MCF 10A (cell line): ENCODE measurements around the gene PPP1R37. TPM values are rescaled to one million over a fixed set of nuclear protein-coding genes. Genes with fewer than 3 reads are reported as not detected.

Experiments used
- BruUV-seq: library from RNA; stranded (reverse); fragments of 400-500 nt; replicated peaks from 2 replicates; lab custom pipeline; 2021; lab: Mats Ljungman, UMichigan
- CTCF ChIA-PET: fragments of 300-600 bp; sonication (Branson Sonifier 250); formaldehyde crosslinking; extraction: SDS; loops from one replicate; lab custom pipeline; 2021; ENCODE audit warnings: antibody characterized with exemption, inconsistent platforms; lab: Yijun Ruan, JAX
- POLR2A ChIA-PET: fragments of 300-600, 350-650 bp; sonication (Branson Sonifier 250); formaldehyde crosslinking; extraction: SDS; loops from one replicate; lab custom pipeline; 2020; ENCODE audit warnings: antibody characterized with exemption, inconsistent platforms; lab: Yijun Ruan, JAX
- DNase-seq: peaks from one replicate; pipeline ENCODE4 v3.0.0-alpha.2; 2018; ENCODE audit not compliant: unreplicated experiment
- H3K27ac Mint-ChIP-seq: one replicate; pipeline ENCODE4 v1.8.0; 2022; ENCODE audit warnings: mild to moderate bottlenecking, low read depth, mixed read lengths; ENCODE audit not compliant: unreplicated experiment
- H3K27me3 Mint-ChIP-seq: one replicate; pipeline ENCODE4 v1.8.0; 2022; ENCODE audit warnings: mixed read lengths; ENCODE audit not compliant: insufficient read depth, unreplicated experiment
- H3K36me3 Mint-ChIP-seq: one replicate; pipeline ENCODE4 v1.8.0; 2022; ENCODE audit warnings: mild to moderate bottlenecking, moderate library complexity, mixed read lengths; ENCODE audit not compliant: insufficient read depth, unreplicated experiment
- H3K4me1 Mint-ChIP-seq: one replicate; pipeline ENCODE4 v1.8.0; 2022; ENCODE audit warnings: mixed read lengths; ENCODE audit not compliant: insufficient read depth, unreplicated experiment
- H3K4me3 Mint-ChIP-seq: one replicate; pipeline ENCODE4 v1.8.0; 2022; ENCODE audit warnings: mild to moderate bottlenecking, moderate library complexity, mixed read lengths; ENCODE audit not compliant: unreplicated experiment
- H3K9me3 Mint-ChIP-seq: one replicate; pipeline ENCODE4 v1.8.0; 2022; ENCODE audit warnings: mixed read lengths; ENCODE audit not compliant: unreplicated experiment
- CTCF ChIP-seq: fragments of 200-600 bp; IDR thresholded peaks from one replicate; pipeline ENCODE4 v1.8.0; 2022; ENCODE audit warnings: antibody characterized with exemption, mild to moderate bottlenecking; ENCODE audit not compliant: unreplicated experiment
- intact Hi-C: fragments of 100-400 bp; cut with micrococcal nuclease; formaldehyde crosslinking; loops from 2 replicates; pipeline ENCODE4 v1.14.1; 2022
- total RNA-seq: library from RNA; stranded (reverse); gene quantifications from 2 replicates; pipeline ENCODE4 v1.2.3, GENCODE V29; 2022

The PPP1R37 gene
- total RNA-seq, 1 experiment from 2014 or later = 22.0 TPM

GRCh38 chr19:45071969-45072790 lies 20.8 kb upstream of the PPP1R37 start:
- no peak for TF ChIP-seq CTCF
- no TSS peak for BruUV-seq
- Mint-ChIP-seq H3K27me3 (no peaks in the 10 kb centered on the region), H3K4me3 (no peak overlapping the region), H3K4me1 (peaks cover 7% of the 10 kb centered on the region), H3K9me3 (no peaks in the 10 kb centered on the region), H3K36me3 (peaks cover 50% of the 10 kb centered on the region), H3K27ac (no peak overlapping the region)
- DNase-seq = no peak
- POLR2A ChIA-PET = interaction anchor here (0.6 to 1.2 kb wide), 4 partner anchors 19 to 376 kb away, joined by 3 to 9 read pairs (median 3); partner anchors contain the start of gene CLASRP
- intact Hi-C loops = no loop called here
- CTCF ChIA-PET = interaction anchor here (0.6 to 3.4 kb wide), 2 partner anchors 13 to 14 kb away, joined by 3 to 13 read pairs; no protein-coding TSS in a partner anchor

- no peak for DNase-seq
- peaks cover 31% of the 10 kb centered on the region for H3K36me3 Mint-ChIP-seq
- intact Hi-C loops = no loop called here
- peaks cover 11% of the 10 kb centered on the region for H3K4me1 Mint-ChIP-seq
- H3K27ac Mint-ChIP-seq = peak overlapping the region; percentile 19
- ChIA-PET CTCF (interaction anchor here (0.6 to 2.4 kb wide), 2 partner anchors 15 to 1742 kb away, joined by 3 to 6 read pairs; no protein-coding TSS in a partner anchor), POLR2A (interaction anchor here (0.5 to 7.5 kb wide), 9 partner anchors 15 to 1960 kb away, joined by 3 to 102 read pairs (median 4); partner anchors contain the start of genes BLOC1S3, CLASRP and PPP1R37)
- H3K27me3 Mint-ChIP-seq = no peaks in the 10 kb centered on the region
- TF ChIP-seq CTCF = no peak
- H3K4me3 Mint-ChIP-seq = peak overlapping the region; percentile 78
- TSS peak; percentile 35 for BruUV-seq
- no peaks in the 10 kb centered on the region for H3K9me3 Mint-ChIP-seq
Observed at GRCh38 chr19:45074744-45075300, 18.2 kb upstream of the PPP1R37 start.

GRCh38 chr19:45075301-45076028 lies 17.5 kb upstream of the PPP1R37 start:
- Mint-ChIP-seq H3K4me1 (peaks cover 11% of the 10 kb centered on the region), H3K36me3 (peaks cover 24% of the 10 kb centered on the region), H3K9me3 (no peaks in the 10 kb centered on the region), H3K27me3 (no peaks in the 10 kb centered on the region), H3K27ac (no peak overlapping the region), H3K4me3 (peak overlapping the region; percentile 78)
- TF ChIP-seq CTCF = no peak
- DNase-seq = peak; percentile 82
- BruUV-seq = no TSS peak
- intact Hi-C loops = no loop called here
- ChIA-PET POLR2A (interaction anchor here (0.6 to 7.5 kb wide), 9 partner anchors 16 to 1960 kb away, joined by 3 to 102 read pairs (median 3); partner anchors contain the start of genes BLOC1S3, CLASRP and PPP1R37), CTCF (interaction anchor here (0.6 to 2.4 kb wide), 4 partner anchors 16 to 1743 kb away, joined by 3 to 6 read pairs (median 3); no protein-coding TSS in a partner anchor)
